HCT116 (cell line): ENCODE results near the gene CDC42EP1. TPM values are rescaled to one million over a fixed set of nuclear protein-coding genes. Genes with fewer than 3 reads are reported as not detected.

Experiments
- ATAC-seq: fragments of 200-7000 bp; cut with Tn5 transposase; 2 replicates; pipeline ENCODE4 v1.9.1; 2020; ENCODE audit warnings: mild to moderate bottlenecking, moderate library complexity
- BruUV-seq: library from RNA; stranded (reverse); fragments of 400-500 nt; replicated peaks from 2 replicates; lab custom pipeline; 2021; lab: Mats Ljungman, UMichigan
- CTCF ChIA-PET: fragments of 300-600 bp; sonication (Branson Sonifier 250); formaldehyde crosslinking; loops from one replicate; lab custom pipeline; 2021; ENCODE audit warnings: antibody characterized with exemption; lab: Charles Lee
- POLR2A ChIA-PET: fragments of 300-600, 350-600 bp; sonication (Branson Sonifier 250); formaldehyde crosslinking; loops from one replicate; lab custom pipeline; 2021; ENCODE audit warnings: antibody characterized with exemption; lab: Charles Lee
- RAD21 ChIA-PET, 2 experiments: fragments of 300-600 bp; sonication (Branson Sonifier 250); formaldehyde crosslinking; loops; one replicate each; lab custom pipeline; 2023; ENCODE audit warnings: low total read pairs in 2 of 2; ENCODE audit not compliant: uncharacterized antibody in 2 of 2, unreplicated experiment in 2 of 2, low non-redundant PET in 1 of 2; lab: Charles Lee
- DNase-seq: peaks from one replicate; pipeline ENCODE4 v3.0.0-alpha.2; 2010; ENCODE audit warnings: low read depth, low spot score
- H2AFZ ChIP-seq: fragments of 200-600 bp; shearing (Covaris generic), sonication (generic); 2 replicates; pipeline ENCODE4 v1.6.1; 2017; ENCODE audit warnings: low read depth, mixed run types, mixed read lengths, antibody characterized with exemption, low read length; ENCODE audit not compliant: poor library complexity, severe bottlenecking
- H3K27ac ChIP-seq: 2 replicates; pipeline ENCODE4 v1.5.1; 2012; ENCODE audit warnings: low read depth, low read length
- H3K27me3 ChIP-seq: fragments of 200-600 bp; sonication (generic); 2 replicates; pipeline ENCODE4 v1.6.1; 2016; ENCODE audit warnings: mixed run types, low read length, mixed read lengths; ENCODE audit not compliant: insufficient read depth
- H3K36me3 ChIP-seq, 2 experiments: fragments of 200-500 bp in 1 of 2; fragments of 200-600 bp in 1 of 2; sonication (Bioruptor generic) in 1 of 2; sonication (generic) in 1 of 2; 2 replicates each; pipeline versions ENCODE4 v1.5.1 to v1.6.1; 2014 to 2016; ENCODE audit warnings: low read length in 2 of 2, inconsistent platforms in 1 of 2, mixed read lengths in 1 of 2, mixed run types in 1 of 2; ENCODE audit not compliant: insufficient read depth in 2 of 2, control insufficient read depth in 1 of 2
- H3K4me1 ChIP-seq, 2 experiments: fragments of 200-600 bp in 1 of 2; sonication (generic) in 1 of 2; 2 replicates each; pipeline versions ENCODE4 v1.5.1 to v1.6.1; 2012 to 2017; ENCODE audit warnings: low read length in 2 of 2, inconsistent platforms in 1 of 2, mild to moderate bottlenecking in 1 of 2, mixed read lengths in 1 of 2, mixed run types in 1 of 2, moderate library complexity in 1 of 2; ENCODE audit not compliant: insufficient read depth in 2 of 2, control insufficient read depth in 1 of 2
- H3K4me2 ChIP-seq: fragments of 200-600 bp; sonication (generic); 2 replicates; pipeline ENCODE4 v1.6.1; 2017; ENCODE audit warnings: mixed run types, low read length, mixed read lengths
- H3K4me3 ChIP-seq, 2 experiments: fragments of 200-600 bp in 1 of 2; sonication (generic) in 1 of 2; replicated peaks in 1 of 2; 2 replicates each; pipeline ENCODE4 v1.5.1; 2011 to 2016; ENCODE audit warnings: low read length in 2 of 2, control low read depth in 1 of 2, low read depth in 1 of 2, mild to moderate bottlenecking in 1 of 2, mixed read lengths in 1 of 2, mixed run types in 1 of 2
- H3K79me2 ChIP-seq: fragments of 200-600 bp; sonication (generic); 2 replicates; pipeline ENCODE4 v1.6.1; 2017; ENCODE audit warnings: mild to moderate bottlenecking, mixed run types, low read length, moderate library complexity, mixed read lengths; ENCODE audit not compliant: insufficient read depth
- H3K9ac ChIP-seq: fragments of 200-600 bp; sonication (generic); 2 replicates; pipeline ENCODE4 v1.6.1; 2016; ENCODE audit warnings: low read length, mixed read lengths
- H3K9me2 ChIP-seq: fragments of 200-600 bp; sonication (generic), shearing (Covaris generic); 2 replicates; pipeline ENCODE4 v1.6.1; 2017; ENCODE audit warnings: mixed run types, mild to moderate bottlenecking, moderate library complexity; ENCODE audit not compliant: insufficient read depth
- H3K9me3 ChIP-seq, 2 experiments: fragments of 200-500 bp in 1 of 2; fragments of 200-600 bp in 1 of 2; sonication (Bioruptor generic) in 1 of 2; sonication (generic) in 1 of 2; 2 replicates each; pipeline ENCODE4 v1.6.1; 2014 to 2017; ENCODE audit warnings: low read length in 2 of 2, mixed read lengths in 2 of 2, inconsistent platforms in 1 of 2, low read depth in 1 of 2, mild to moderate bottlenecking in 1 of 2, mixed run types in 1 of 2, moderate library complexity in 1 of 2; ENCODE audit not compliant: control insufficient read depth in 1 of 2, insufficient read depth in 1 of 2
- H4K20me1 ChIP-seq: fragments of 200-600 bp; sonication (generic), shearing (Covaris generic); 2 replicates; pipeline ENCODE4 v1.6.1; 2017; ENCODE audit warnings: mixed run types, mild to moderate bottlenecking, moderate library complexity; ENCODE audit not compliant: insufficient read depth
- ATF3 ChIP-seq: IDR thresholded peaks from 2 replicates; pipeline ENCODE4 v1.6.1; 2012
- EGR1 ChIP-seq: IDR thresholded peaks from 2 replicates; pipeline ENCODE4 v1.6.1; 2012; ENCODE audit warnings: low read depth
- JUND ChIP-seq: IDR thresholded peaks from 2 replicates; pipeline ENCODE4 v1.6.1; 2012
- MAX ChIP-seq: IDR thresholded peaks from 2 replicates; pipeline ENCODE4 v1.6.1; 2012
- RAD21 ChIP-seq: IDR thresholded peaks from 2 replicates; pipeline ENCODE4 v1.6.1; 2012; ENCODE audit warnings: low read depth, mild to moderate bottlenecking
- SIN3A ChIP-seq: IDR thresholded peaks from 2 replicates; pipeline ENCODE4 v1.6.1; 2012; ENCODE audit warnings: low read depth
- SRF ChIP-seq: IDR thresholded peaks from 2 replicates; pipeline ENCODE4 v1.6.1; 2012; ENCODE audit warnings: low read depth
- ZBTB33 ChIP-seq: IDR thresholded peaks from 2 replicates; pipeline ENCODE4 v1.6.1; 2011; ENCODE audit warnings: mild to moderate bottlenecking, low read length, moderate library complexity; ENCODE audit not compliant: insufficient replicate concordance; ENCODE audit errors: extremely low read depth
- ZNF274 ChIP-seq: fragments of 200-500 bp; sonication (Bioruptor generic); IDR thresholded peaks from 2 replicates; pipeline ENCODE4 v1.6.1; 2014; ENCODE audit warnings: mild to moderate bottlenecking, low read depth, low read length, inconsistent platforms
- intact Hi-C: fragments of 100-400 bp; cut with micrococcal nuclease; formaldehyde crosslinking; loops from 2 replicates; pipeline ENCODE4 v1.10.0; 2022
- total RNA-seq: library from RNA; stranded (reverse); gene quantifications from one replicate; pipeline ENCODE4 v1.2.1, GENCODE V29; 2021; ENCODE audit not compliant: unreplicated experiment

The CDC42EP1 gene
- total RNA-seq, 1 experiment from 2014 or later, result 160 TPM

GRCh38 chr22:37591823-37592404 is 31.6 kb downstream of the CDC42EP1 start:
- Histone ChIP-seq H3K27ac (0 out of 2 replicates have a peak overlapping the region, but pooled peaks have one; percentile 3), H2AFZ (peak overlapping the region; percentile 48), H3K4me2 (peak overlapping the region; percentile 62), H3K9me3 (no peaks in the 10 kb centered on the region), H3K36me3 (no peaks in the 10 kb centered on the region), H3K4me1 (peaks cover 0 to 12% of the 10 kb centered on the region in 2 experiments; a peak in 2 of 4 replicates), H3K79me2 (no peaks in the 10 kb centered on the region), H3K27me3 (no peaks in the 10 kb centered on the region), H3K4me3 (peak overlapping the region; percentile 45 to 46), H3K9me2 (no peaks in the 10 kb centered on the region), H3K9ac (peak overlapping the region; percentile 6; the same call in 1 of the 2 replicates), H4K20me1 (no peaks in the 10 kb centered on the region)
- no peak for DNase-seq
- POLR2A ChIA-PET, result interaction anchor here (1.0 to 1.7 kb wide), 13 partner anchors 9 to 216 kb away, joined by 3 to 38 read pairs (median 6); partner anchors contain the start of genes GCAT, GGA1, LGALS1 and LGALS2
- intact Hi-C loops, result loop anchor here (1.0 kb wide), 2 partner anchors 15 to 53 kb away; no protein-coding TSS in a partner anchor
- RAD21 ChIA-PET, result interaction anchor here (0.6 to 1.7 kb wide), 7 partner anchors 15 to 53 kb away, joined by 3 to 14 read pairs (median 3); no protein-coding TSS in a partner anchor
- ATAC-seq, result no peak
- no peak for TF ChIP-seq ATF3
- no peak for TF ChIP-seq EGR1
- TF ChIP-seq JUND, result no peak
- TF ChIP-seq SIN3A, result no peak
- no peak for TF ChIP-seq SRF
- TF ChIP-seq RAD21, result no peak
- TF ChIP-seq ZBTB33, result no peak
- TF ChIP-seq MAX, result no peak
- TF ChIP-seq ZNF274, result no peak
- TSS peak; percentile 97 for BruUV-seq
- CTCF ChIA-PET, result interaction anchor here (0.7 to 3.3 kb wide), 30 partner anchors 9 to 816 kb away, joined by 3 to 74 read pairs (median 5); partner anchors contain the start of genes GGA1, IFT27, LGALS1 and PDXP
